SU-DHL-6 (cell line): Measurements from ENCODE around the gene HOMER2.

Experiments used
- CTCF ChIP-seq: fragments of 200-600 bp; sonication (generic); IDR thresholded peaks from one replicate; pipeline ENCODE4 v1.5.1; 2017; ENCODE audit warnings: antibody characterized with exemption, mild to moderate bottlenecking, low read length, moderate library complexity; ENCODE audit not compliant: insufficient read depth, poor library complexity, severe bottlenecking
- EZH2phosphoT487 ChIP-seq: fragments of 200-600 bp; sonication (generic), shearing (Covaris generic); conservative IDR thresholded peaks from 2 replicates; pipeline ENCODE4 v1.6.1; 2018; ENCODE audit warnings: mild to moderate bottlenecking, antibody characterized with exemption, low read length, moderate library complexity, mixed read lengths

GRCh38 chr15:82999426-82999825, 46.9 kb upstream of the HOMER2 start:
- TF ChIP-seq CTCF (no peak), EZH2phosphoT487 (no peak)
